Measurements from ENCODE around the gene ZCCHC7. TPM values are rescaled to one million over a fixed set of nuclear protein-coding genes. Genes with fewer than 3 reads are reported as not detected.
"Not testable (repeated sequence)": the region's sequence is repeated elsewhere in the genome, so short reads cannot be mapped to it uniquely, and the experiment has no call there.

Gene ZCCHC7
- total RNA-seq, 1 donor from 2014 or later: 20.4 TPM

DNA sequence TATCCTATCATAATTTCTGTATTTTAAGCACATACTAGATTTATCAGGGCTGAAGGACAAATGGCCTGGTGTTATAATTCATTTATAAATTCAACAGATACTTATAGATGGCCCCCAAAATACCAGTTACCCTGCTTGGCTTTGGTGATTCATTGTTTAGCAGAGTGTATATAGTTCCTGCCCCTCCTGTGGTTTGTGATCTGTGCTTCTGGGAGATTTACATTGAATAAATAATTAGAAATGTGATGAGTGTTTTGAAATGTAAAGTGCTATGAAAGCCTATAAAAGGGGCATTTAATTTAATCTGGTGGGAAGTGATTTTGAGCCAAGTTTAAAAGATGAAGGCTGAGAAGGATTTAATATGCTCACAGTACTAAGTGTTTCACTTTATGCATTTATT lies 36.7 kb upstream of the ZCCHC7 start:
- no peak for ATAC-seq
- TF ChIP-seq, protein P1, sequence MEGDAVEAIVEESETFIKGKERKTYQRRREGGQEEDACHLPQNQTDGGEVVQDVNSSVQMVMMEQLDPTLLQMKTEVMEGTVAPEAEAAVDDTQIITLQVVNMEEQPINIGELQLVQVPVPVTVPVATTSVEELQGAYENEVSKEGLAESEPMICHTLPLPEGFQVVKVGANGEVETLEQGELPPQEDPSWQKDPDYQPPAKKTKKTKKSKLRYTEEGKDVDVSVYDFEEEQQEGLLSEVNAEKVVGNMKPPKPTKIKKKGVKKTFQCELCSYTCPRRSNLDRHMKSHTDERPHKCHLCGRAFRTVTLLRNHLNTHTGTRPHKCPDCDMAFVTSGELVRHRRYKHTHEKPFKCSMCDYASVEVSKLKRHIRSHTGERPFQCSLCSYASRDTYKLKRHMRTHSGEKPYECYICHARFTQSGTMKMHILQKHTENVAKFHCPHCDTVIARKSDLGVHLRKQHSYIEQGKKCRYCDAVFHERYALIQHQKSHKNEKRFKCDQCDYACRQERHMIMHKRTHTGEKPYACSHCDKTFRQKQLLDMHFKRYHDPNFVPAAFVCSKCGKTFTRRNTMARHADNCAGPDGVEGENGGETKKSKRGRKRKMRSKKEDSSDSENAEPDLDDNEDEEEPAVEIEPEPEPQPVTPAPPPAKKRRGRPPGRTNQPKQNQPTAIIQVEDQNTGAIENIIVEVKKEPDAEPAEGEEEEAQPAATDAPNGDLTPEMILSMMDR (IDR thresholded peaks at IDR 0.05): no peak
- no peak overlapping the region for H3K4me3 ChIP-seq
- intact Hi-C loops (cut with DNase I): no loop called here
- DNase-seq: no peak
- H3K36me3 ChIP-seq: peaks cover 22% of the 10 kb centered on the region
- peaks cover 20% of the 10 kb centered on the region for H3K4me1 ChIP-seq
- H3K27ac ChIP-seq: no peak overlapping the region
- no peaks in the 10 kb centered on the region for H3K9me3 ChIP-seq
- no peaks in the 10 kb centered on the region for H3K27me3 ChIP-seq (ENCODE audit: low read depth)

DNA sequence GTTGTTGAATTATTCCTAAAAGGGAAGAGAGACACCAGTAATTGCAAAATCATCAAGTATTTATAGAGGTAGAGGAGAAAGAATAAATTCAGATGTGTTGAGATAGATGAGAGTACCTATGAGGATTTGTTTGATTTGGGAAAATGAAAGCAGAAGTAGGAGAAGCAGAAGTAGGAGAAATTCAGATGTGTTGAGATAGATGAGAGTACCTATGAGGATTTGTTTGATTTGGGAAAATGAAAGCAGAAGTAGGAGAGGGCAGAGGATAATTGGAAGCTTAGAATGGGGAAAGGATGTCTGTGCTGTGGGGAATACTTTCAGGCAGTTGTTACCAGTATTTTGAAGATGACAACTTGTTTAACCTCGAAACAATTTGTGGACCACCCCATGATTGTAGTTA lies 35.1 kb upstream of the ZCCHC7 start:
- Histone ChIP-seq H3K27me3 (ENCODE audit: low read depth) (no peaks in the 10 kb centered on the region), H3K9me3 (no peaks in the 10 kb centered on the region), H3K36me3 (peaks cover 24% of the 10 kb centered on the region), H3K27ac (no peak overlapping the region), H3K4me1 (peaks cover 15% of the 10 kb centered on the region), H3K4me3 (no peak overlapping the region)
- no peak for ATAC-seq
- DNase-seq: no peak
- intact Hi-C loops (cut with DNase I): no loop called here
- TF ChIP-seq, protein P1 (IDR thresholded peaks at IDR 0.05): no peak

DNA sequence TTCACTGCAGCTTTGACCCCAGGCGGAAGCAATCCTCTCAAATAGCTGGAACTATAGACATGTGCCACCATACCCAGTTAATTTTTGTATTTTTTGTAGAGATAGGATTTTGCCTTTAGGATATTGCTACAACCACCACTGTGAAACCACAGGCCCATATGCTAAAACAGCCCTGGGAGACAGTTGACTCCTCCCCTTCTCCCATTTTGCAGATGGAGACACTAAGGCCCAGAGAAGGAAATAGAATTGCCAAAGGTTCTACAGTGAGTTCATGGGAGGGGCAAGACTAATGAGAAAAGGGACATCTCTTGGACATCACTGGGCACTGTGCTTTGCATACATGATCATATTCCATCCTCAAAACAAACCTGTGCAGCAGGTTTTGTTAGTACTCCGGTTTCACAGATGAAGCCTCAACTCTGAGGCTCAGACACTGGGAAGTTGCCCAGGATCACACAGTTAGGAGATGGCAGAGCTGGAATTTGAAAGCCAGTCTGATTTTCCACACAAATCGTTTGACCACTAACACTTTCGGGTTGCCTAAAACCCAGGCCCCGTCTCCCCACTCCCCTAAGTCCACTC lies 27.6 kb upstream of the ZCCHC7 start:
- H3K27me3 ChIP-seq (ENCODE audit: low read depth); H3K4me3 ChIP-seq; H3K27ac ChIP-seq; intact Hi-C loops (cut with DNase I); DNase-seq; H3K4me1 ChIP-seq; H3K9me3 ChIP-seq; ATAC-seq: not testable (repeated sequence)
- H3K36me3 ChIP-seq: peaks cover 10% of the 10 kb centered on the region

DNA sequence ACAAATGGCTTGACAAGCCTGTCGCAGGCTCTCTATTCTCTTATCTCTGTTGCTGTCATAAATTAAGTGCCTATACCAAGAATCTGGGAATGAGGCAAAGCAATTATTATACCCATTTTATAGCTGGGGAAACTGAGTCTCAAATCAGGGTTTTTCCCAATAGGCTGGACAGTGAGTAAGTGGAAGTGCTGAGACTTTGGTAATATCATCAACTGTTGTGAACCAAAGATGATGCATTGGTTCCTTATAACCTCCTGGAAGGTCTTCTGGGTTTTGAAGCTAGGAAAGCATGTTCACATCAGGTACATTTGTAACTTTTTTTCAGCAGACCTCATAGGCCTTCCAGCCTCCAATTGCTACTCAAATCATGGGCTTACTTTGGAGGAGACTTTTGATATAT lies 25.6 kb upstream of the ZCCHC7 start:
- no peak for DNase-seq
- H3K27me3 ChIP-seq (ENCODE audit: low read depth): no peaks in the 10 kb centered on the region
- no peak overlapping the region for H3K27ac ChIP-seq
- H3K9me3 ChIP-seq: no peaks in the 10 kb centered on the region
- no peak overlapping the region for H3K4me3 ChIP-seq
- no peaks in the 10 kb centered on the region for H3K4me1 ChIP-seq
- intact Hi-C loops (cut with DNase I): no loop called here
- TF ChIP-seq, protein P1 (IDR thresholded peaks at IDR 0.05): no peak
- H3K36me3 ChIP-seq: no peaks in the 10 kb centered on the region
- no peak for ATAC-seq

DNA sequence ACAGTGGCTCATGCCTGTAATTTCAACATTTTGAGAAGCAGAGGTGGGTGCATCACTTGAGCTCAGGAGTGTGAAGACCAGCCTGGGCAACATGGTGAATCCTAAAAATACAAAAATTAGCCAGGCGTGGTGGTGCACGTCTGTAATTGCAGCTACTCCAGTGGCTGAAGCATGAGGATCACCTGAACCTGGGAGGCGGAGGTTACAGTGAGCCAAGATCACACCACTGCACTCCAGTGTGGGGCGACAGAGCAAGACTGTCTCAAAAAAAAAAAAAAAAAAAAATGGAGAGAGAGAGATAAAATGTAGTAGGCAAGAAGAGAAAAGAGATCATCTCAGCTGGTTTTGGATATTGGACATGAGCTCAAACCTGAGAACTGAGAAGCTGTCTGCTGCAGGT lies 23.7 kb upstream of the ZCCHC7 start:
- intact Hi-C loops (cut with DNase I): no loop called here
- TF ChIP-seq, protein P1 (IDR thresholded peaks at IDR 0.05): no peak
- no peaks in the 10 kb centered on the region for H3K27me3 ChIP-seq (ENCODE audit: low read depth)
- DNase-seq (no peak), ATAC-seq (no peak)
- H3K4me3 ChIP-seq: no peak overlapping the region
- H3K9me3 ChIP-seq: no peaks in the 10 kb centered on the region
- H3K27ac ChIP-seq: no peak overlapping the region
- no peaks in the 10 kb centered on the region for H3K4me1 ChIP-seq
- no peaks in the 10 kb centered on the region for H3K36me3 ChIP-seq

DNA sequence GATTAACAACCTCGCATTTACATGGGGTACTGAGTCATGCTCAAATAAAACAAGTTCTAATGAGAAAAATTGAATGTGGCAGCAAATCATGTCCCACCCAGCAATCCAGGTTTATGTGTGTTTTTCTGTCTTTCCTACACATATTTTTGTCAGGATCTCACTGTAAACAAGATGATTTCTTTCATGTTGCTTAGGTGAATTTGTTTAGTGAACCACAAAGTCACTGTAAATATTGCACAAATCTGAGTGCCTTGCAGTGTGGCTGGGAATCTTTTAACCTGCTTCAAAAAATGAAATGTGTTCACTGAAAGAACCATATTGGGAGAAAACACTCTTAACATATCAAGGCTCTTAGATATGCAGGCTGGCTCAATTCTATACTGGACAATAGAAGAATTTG lies 23.1 kb upstream of the ZCCHC7 start:
- no peak overlapping the region for H3K27ac ChIP-seq
- no peaks in the 10 kb centered on the region for H3K4me1 ChIP-seq
- H3K4me3 ChIP-seq: no peak overlapping the region
- TF ChIP-seq, protein P1 (IDR thresholded peaks at IDR 0.05): no peak
- H3K36me3 ChIP-seq: no peaks in the 10 kb centered on the region
- H3K27me3 ChIP-seq (ENCODE audit: low read depth): no peaks in the 10 kb centered on the region
- intact Hi-C loops (cut with DNase I): no loop called here
- DNase-seq (no peak), ATAC-seq (no peak)
- H3K9me3 ChIP-seq: no peaks in the 10 kb centered on the region

All from lower lobe of right lung (tissue), 2 donors.